ENCODE measurements around the gene RASAL2.
"Not testable (repeated sequence)": the region's sequence is repeated elsewhere in the genome, so short reads cannot be mapped to it uniquely, and the experiment has no call there.

The RASAL2 gene

GRCh38 chr1:178072326-178072725 is 21.6 kb upstream of the RASAL2 start:
- DNase-seq, result no peak

- no peak for DNase-seq
These were observed 18.6 kb upstream of the RASAL2 start for GRCh38 chr1:178075333-178075732.

- no peak for DNase-seq
These were observed 17.3 kb upstream of the RASAL2 start for GRCh38 chr1:178076607-178077006.

GRCh38 chr1:178077917-178078316 is 16.0 kb upstream of the RASAL2 start:
- no peak for DNase-seq

GRCh38 chr1:178086294-178086693 is 7.6 kb upstream of the RASAL2 start:
- no peak for DNase-seq

GRCh38 chr1:178086766-178087165 is 7.1 kb upstream of the RASAL2 start:
- DNase-seq, result no peak

GRCh38 chr1:178088651-178089050 is 5.3 kb upstream of the RASAL2 start:
- no peak for DNase-seq

- DNase-seq, result not testable (repeated sequence)
These were observed 2.5 kb upstream of the RASAL2 start for GRCh38 chr1:178091454-178091853.

- no peak for DNase-seq
These were observed 1.7 kb upstream of the RASAL2 start for GRCh38 chr1:178091986-178092745.

- peak; percentile 81 for DNase-seq
These were observed 918 bp upstream of the RASAL2 start for GRCh38 chr1:178092878-178093493.

GRCh38 chr1:178093494-178093950 is 382 bp upstream of the RASAL2 start:
- peak; percentile 98 for DNase-seq

- DNase-seq, result no peak
These were observed 1.1 kb downstream of the RASAL2 start for GRCh38 chr1:178094739-178095645.

GRCh38 chr1:178096421-178096820 is 2.5 kb downstream of the RASAL2 start:
- DNase-seq, result no peak

GRCh38 chr1:178098262-178098661 is 4.4 kb downstream of the RASAL2 start:
- no peak for DNase-seq

GRCh38 chr1:178101266-178101630 is 7.3 kb downstream of the RASAL2 start:
- no peak for DNase-seq

- no peak for DNase-seq
These were observed 7.8 kb downstream of the RASAL2 start for GRCh38 chr1:178101654-178102053.

- no peak for DNase-seq
These were observed 8.3 kb downstream of the RASAL2 start for GRCh38 chr1:178102218-178102617.

- no peak for DNase-seq
These were observed 13.9 kb downstream of the RASAL2 start for GRCh38 chr1:178107823-178108222.

- no peak for DNase-seq
These were observed 15.6 kb downstream of the RASAL2 start for GRCh38 chr1:178109348-178110143.

- DNase-seq, result no peak
These were observed 21.4 kb downstream of the RASAL2 start for GRCh38 chr1:178115260-178115659.

GRCh38 chr1:178118524-178118923 is 24.6 kb downstream of the RASAL2 start:
- DNase-seq, result no peak

- no peak for DNase-seq
These were observed 25.7 kb downstream of the RASAL2 start for GRCh38 chr1:178119628-178120027.

- DNase-seq, result no peak
These were observed 26.2 kb downstream of the RASAL2 start for GRCh38 chr1:178120088-178120487.

Data from islet precursor cell (in vitro differentiated cells).